ENCODE data around the gene DCAF15.

Gene DCAF15

GRCh38 chr19:13976446-13976845 is 24.1 kb downstream of the DCAF15 start:
- DNase-seq (ENCODE audit: low read depth in 3 of 3), result no peak

GRCh38 chr19:13977803-13978202 is 25.5 kb downstream of the DCAF15 start:
- no peak for DNase-seq (ENCODE audit: low read depth in 3 of 3)

GRCh38 chr19:13978351-13979243 is 26.3 kb downstream of the DCAF15 start:
- DNase-seq (ENCODE audit: low read depth in 3 of 3), result peak in 1 of 3 donors; percentile 14

GRCh38 chr19:13979244-13979615 is 26.9 kb downstream of the DCAF15 start:
- no peak for DNase-seq (ENCODE audit: low read depth in 3 of 3)

GRCh38 chr19:13979686-13980085 is 27.4 kb downstream of the DCAF15 start:
- DNase-seq (ENCODE audit: low read depth in 3 of 3), result no peak

- no peak for DNase-seq (ENCODE audit: low read depth in 3 of 3)
Measured at GRCh38 chr19:13980340-13980739, 28.0 kb downstream of the DCAF15 start.

GRCh38 chr19:13981021-13981420 is 28.7 kb downstream of the DCAF15 start:
- no peak for DNase-seq (ENCODE audit: low read depth in 3 of 3)

GRCh38 chr19:13981467-13981866 is 29.2 kb downstream of the DCAF15 start:
- DNase-seq (ENCODE audit: low read depth in 3 of 3), result no peak

GRCh38 chr19:13981988-13982501 is 29.7 kb downstream of the DCAF15 start:
- no peak for DNase-seq (ENCODE audit: low read depth in 3 of 3)

- no peak for DNase-seq (ENCODE audit: low read depth in 3 of 3)
Measured at GRCh38 chr19:13982773-13983172, 30.5 kb downstream of the DCAF15 start.

GRCh38 chr19:13983213-13983889 is 31.0 kb downstream of the DCAF15 start:
- no peak for DNase-seq (ENCODE audit: low read depth in 3 of 3)

- no peak for DNase-seq (ENCODE audit: low read depth in 3 of 3)
Measured at GRCh38 chr19:13984186-13984585, 31.9 kb downstream of the DCAF15 start.

- no peak for DNase-seq (ENCODE audit: low read depth in 3 of 3)
Measured at GRCh38 chr19:13984875-13985741, 32.8 kb downstream of the DCAF15 start.

GRCh38 chr19:13985771-13986347 is 33.5 kb downstream of the DCAF15 start:
- DNase-seq (ENCODE audit: low read depth in 3 of 3), result no peak

GRCh38 chr19:13986348-13986904 is 34.1 kb downstream of the DCAF15 start:
- DNase-seq (ENCODE audit: low read depth in 3 of 3), result peak; percentile 96 to 98 (median 98)

- DNase-seq (ENCODE audit: low read depth in 3 of 3), result no peak
Measured at GRCh38 chr19:13987101-13987890, 35.0 kb downstream of the DCAF15 start.

- DNase-seq (ENCODE audit: low read depth in 3 of 3), result no peak
Measured at GRCh38 chr19:13989487-13989886, 37.2 kb downstream of the DCAF15 start.

GRCh38 chr19:13990085-13990484 is 37.8 kb downstream of the DCAF15 start:
- DNase-seq (ENCODE audit: low read depth in 3 of 3), result no peak

GRCh38 chr19:13992025-13992424 is 39.7 kb downstream of the DCAF15 start:
- no peak for DNase-seq (ENCODE audit: low read depth in 3 of 3)

- DNase-seq (ENCODE audit: low read depth in 3 of 3), result no peak
Measured at GRCh38 chr19:13993590-13994300, 41.4 kb downstream of the DCAF15 start.
